Measurements from ENCODE around the gene CHAT.

CHAT gene

DNA sequence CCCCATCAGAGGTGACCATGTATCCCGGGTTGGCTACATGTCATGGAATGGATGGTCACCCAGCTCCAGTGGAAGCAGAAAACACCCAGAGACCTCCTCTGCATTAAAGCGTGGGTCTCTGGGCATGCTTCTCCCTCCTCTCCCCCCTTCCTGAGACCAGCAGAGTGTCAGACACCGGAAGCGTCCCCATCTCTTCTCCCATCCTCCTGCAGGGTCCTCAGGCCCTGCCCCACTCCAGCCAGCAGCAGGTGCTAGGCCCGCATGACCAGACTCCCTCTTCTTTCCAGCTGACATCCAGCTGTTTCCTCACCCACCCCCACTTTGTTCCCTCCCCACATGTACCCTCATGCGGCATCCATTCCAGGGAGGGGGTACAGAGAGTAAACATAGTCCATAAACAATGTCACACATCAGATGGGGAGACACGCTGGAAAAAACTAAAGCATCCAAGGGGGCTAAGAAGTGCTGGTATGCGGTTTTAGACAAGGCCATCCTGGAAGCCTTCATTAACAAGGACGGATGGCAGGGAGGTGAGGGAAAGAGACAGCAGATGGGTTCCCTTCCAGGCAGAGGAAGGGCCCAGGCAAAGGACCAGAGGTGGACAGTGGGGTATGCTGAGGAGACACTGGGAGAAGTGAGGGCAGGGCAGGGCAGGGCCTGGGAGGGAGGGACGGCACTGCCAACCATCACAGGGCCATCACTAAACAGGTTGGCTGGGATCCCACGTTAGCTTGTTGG is 16.2 kb upstream of the CHAT start:
- DNase-seq (ENCODE audit: low spot score): no peak

DNA sequence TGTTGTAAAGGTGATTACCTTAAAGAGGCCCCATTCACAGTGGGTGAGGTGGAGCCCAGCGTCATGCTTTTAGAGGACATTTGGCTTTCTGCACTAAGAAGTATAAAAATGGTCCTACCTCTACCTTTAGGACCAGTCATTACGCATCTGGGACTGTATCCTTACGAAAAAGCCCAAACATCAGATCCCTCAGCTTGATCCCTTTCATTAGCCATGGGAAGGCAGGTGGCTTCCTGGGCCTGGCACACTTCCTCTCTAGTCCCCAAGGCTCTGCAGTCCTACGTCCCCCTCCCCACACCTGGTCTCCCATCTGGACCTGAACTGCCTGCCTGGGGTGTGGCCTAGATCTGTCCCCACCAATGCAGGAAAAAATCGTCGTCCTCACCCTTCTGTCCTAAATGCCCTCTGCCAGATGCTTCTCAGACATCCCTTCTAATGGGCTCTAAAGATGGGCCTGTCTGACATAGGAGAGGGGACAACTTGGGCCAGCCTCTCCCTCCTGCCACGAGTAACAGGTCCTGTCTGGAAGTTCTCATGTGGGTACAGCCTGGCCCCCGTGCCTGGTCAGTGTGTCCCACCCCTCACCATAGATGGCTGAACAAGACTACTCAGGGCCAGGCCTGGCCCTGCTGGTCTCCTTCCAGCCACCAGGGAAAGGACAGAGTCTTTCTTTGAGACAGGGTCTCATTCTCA is 15.5 kb upstream of the CHAT start:
- DNase-seq (ENCODE audit: low spot score): no peak

DNA sequence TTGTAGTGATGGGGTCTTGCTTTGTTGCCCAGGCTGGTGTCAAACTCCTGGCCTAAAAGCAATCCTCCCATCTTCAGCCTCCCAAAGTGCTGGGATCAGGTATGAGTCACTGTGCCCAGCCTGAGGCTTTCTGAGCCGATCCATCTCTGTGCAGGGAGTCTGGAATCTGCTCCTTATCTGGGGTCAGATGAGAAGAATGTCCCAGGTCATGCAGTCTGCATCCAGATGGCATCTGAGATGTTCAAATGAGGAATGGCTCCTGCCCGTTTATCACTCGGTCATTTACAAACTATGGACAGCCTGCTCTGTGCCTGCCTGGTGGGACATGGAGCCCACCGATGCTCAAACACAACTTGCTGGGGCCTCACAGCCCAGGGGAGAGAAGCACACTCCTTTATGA is 14.9 kb upstream of the CHAT start:
- no peak for DNase-seq (ENCODE audit: low spot score)

DNA sequence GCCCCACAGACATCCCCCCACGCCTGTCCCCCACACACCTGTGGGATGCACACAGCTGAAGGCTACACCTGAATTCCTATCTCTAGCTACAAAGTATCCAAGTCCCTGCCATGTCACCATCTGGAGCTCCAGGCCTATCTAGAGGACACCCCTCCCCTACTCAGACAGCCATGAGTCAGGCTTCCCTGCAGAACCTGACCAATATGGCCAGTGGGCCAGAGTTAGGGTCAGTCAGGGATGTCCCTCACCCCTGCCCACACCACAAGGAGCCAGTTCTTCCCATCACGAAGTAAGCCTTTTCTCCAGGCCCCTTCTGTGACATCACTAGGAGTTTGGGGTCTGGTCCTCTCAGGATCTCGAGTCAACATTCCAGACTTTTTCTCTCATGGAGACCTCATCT is 14.3 kb upstream of the CHAT start:
- no peak for DNase-seq (ENCODE audit: low spot score)

DNA sequence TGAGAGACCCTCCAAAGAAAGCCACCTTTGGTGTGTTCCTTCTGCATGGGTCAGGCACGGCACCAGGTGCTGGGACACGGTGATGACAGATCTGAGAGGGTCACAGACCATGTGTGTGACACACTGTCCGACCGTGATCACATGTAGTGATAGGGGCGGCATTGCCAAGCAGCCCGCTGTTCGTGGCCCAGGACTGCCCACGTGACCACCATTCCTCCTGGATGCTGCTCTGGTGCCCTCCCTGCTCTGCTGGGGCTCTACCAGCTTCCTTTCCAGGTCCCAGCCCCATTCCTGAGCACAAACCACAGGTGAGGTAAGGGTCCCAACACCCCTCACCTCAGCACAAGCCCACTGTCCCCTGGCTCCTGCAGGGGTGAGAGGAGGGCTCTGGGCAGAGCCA is 13.8 kb upstream of the CHAT start:
- DNase-seq (ENCODE audit: low spot score): no peak

DNA sequence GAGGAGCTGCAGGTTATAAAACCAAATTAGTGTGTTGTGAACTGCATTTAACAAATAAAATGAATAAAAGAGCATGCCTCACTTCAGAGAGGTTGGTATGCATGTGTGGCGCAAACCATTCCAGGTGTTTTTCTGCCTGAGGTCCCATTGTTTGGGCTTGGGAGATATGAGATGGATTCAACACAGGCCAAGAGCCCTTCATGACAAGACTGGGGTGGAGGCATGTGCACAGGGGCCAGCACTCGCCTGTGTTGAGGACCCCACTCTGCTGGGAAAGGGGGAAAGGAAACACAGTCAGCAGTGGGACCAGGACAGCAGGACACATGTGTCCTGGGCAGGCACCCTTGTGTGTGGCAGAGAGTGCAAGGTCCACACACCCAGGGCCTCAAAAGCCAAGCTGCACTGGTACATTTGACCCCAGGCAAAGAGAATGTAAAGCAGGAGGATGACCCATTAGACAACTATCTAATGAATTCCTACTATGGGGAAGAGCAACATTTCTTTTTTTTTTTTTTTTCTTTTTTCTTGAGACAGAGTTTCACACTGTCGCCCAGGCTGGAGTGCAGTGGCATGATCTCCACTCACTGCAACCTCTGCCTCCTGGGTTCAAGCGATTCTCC is 12.9 kb upstream of the CHAT start:
- DNase-seq (ENCODE audit: low spot score): no peak

DNA sequence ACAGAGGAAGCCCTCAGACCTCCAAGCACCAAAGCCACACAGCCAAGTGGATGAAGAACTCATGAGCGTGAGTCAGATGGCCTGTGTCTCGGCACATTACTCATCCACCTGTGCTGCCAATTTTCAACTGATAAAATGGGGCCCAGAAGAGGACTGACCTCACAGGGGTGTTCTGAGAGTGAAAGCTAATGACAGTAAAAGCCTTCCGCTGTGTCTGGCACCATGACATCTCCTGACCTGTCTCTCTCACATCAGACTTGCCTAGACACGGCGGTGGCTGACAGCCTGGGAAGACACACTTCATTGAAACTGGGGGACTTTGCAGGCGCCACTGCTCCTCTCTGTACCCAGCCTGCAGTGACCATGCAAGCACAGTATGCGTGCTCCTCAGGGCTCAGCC is 12.0 kb upstream of the CHAT start:
- DNase-seq (ENCODE audit: low spot score): no peak

DNA sequence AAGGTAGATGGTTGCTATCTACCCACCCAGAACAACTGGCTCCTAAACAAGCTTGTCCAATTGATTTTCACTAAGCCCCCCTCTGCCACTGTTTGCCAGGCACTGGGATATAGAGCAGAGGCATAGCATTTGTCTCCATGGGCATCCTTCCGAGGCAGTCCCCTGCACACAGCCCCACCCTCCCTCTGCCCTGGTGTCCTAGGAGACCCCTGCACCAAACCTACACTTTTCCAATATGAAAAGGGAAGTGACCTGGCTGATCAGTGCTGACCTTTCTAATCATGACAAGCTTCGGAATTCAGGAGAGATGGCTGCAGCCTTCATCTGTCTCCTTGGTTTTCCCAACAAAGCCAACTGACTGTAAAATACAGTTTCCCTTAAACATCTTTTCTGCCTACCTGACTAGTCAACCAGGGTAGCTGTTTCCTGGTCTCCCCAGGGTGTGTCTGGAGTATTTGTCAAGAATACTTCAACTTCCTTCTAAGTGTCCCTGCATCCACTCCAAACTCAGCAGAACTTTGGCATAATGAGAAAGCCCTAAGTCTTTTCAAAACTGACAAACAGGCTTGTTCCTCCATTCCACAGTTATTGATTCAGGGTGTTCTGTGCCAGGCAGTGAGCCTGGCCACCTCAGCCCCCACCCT is 11.3 kb upstream of the CHAT start:
- DNase-seq (ENCODE audit: low spot score): no peak

DNA sequence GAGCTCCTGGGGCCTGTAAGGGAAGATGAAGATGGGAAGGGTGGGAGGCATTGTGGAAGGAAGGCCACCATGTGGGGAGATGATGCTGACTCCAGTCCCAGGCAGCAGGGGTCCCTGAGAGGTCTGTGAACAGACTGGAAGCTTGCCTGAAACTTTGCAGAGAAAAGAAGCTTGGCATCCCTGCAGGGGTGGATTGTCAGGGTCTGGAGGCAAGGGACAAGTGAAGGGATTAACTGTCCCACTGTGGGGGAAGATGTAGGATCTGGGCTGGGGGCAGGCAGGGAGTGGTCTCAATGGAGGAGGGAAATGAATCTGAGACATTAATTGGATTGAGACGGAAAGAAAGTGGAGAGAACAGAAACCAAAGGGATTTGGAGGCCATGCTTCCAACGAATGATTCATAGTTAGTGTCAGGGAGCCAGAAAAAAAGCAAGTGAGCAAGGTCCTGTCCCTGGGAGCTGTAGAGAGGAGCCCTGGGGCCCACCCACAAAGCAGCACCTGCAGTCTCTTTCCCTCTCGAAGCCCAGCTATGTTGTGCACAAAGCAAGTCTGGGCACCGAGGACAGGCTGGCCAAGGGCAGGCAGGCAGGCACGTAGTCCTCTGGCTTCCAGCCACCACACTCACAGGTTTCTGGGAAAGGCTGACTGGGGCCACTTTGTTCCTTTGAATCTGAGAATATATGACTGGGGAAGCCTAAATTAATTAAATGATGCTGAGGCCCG is 8.5 kb upstream of the CHAT start:
- no peak for DNase-seq (ENCODE audit: low spot score)

DNA sequence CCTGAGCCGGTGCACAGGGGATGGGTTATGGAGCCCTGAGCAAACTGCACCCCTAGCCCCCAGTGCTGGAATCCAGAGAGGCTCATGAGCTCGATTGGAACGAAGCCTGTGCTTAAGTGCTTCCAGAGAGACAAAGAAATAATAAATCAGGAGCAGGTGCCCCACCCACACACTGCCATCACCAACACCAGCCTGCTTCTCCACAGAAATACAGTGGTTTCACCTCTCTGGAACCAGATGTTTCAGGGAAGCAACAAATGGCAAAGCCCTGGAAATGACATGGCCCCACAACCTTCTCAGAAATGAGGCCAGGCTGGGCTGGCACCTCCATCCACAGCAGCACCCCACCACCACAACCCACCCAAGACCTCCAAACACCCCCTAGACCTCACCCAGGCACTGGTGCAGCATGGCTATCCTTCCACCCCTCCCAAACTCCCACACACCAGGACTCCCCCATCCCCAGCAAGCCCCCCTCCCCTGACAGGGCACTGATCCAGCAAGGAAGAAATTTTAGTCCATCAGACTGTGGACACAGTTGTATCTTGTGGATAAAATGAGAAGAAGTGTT is 7.8 kb upstream of the CHAT start:
- no peak for DNase-seq (ENCODE audit: low spot score)

DNA sequence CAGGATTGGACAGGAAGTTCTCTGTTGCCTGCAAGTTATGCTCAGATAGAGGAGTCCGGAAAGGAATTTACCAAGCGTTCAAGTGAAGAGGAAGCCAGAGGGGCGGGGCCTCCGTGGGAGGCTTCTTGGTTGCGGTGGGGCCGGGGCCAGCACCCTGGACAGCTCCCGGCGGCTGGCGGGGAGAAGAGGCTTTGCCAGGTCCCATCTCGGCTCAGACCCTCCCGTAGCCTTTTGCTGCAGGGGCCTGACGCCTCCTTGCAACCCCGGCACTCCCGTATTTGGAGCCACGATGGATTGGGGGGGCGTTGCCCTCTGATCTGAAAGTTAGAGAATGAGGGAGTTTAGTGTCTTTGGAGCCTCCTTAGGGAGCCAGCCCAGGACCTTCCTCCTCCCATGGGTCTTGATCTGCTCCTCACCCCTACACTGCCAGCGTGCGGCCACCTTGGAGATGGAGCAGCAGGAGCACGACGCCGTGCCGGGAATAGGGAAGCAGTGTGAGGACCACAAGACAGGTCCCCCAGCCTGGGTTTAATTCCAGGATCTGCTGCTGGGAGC is 6.8 kb upstream of the CHAT start:
- DNase-seq (ENCODE audit: low spot score): peak; percentile 54

DNA sequence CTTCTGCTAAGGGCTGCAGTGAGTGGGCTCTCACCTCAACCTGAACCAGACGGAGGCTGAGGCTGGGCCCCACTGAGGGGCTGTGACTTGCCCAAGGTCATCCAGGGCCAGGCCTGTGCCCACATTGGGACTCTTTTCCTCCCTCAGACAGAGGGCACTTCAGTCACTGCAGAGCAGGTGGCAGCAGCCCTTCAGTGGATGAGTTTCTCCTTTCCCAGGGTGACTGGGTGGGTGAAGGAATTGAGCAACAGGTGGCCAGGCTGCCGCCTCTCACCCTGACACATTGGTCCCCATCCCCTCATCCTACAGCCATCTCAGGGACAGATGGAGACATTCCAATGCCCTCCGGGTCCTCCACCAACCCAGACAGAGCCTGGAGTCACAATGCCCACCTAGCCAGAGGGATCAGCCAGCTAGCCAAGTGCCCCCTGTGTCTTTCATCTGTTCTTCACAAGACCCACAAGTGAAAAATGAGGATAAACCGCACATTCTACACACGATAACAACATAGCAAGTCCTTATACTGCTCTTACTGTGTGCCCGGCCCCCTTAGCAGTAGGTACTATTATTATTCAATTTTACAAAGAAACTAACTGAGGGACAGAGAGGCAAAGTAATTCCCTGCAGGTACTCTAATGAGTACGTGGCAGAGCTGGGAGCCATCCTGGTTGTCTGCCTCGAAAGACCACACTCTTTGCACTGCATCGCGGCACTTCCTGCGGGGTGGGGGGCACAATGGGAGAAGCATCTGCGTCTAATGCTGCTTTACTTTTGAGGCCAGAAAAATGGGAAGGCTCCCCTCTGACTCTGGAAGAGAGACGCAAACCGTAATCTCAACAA is 5.5 kb upstream of the CHAT start:
- DNase-seq (ENCODE audit: low spot score): no peak

DNA sequence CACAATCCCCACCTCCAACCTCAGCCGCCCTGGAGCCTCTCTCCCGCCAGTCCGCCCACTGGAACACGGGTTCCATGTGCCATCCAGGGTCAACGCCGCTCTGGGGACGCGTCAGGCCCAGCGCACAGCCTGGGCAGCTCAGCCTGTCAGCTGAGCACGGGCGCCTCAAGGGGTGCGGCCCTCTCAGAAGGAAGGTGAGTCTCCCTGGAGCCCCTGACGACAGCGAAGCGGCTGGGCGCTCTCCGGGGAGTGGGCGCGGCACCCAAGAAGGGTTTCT is 4.9 kb upstream of the CHAT start:
- no peak for DNase-seq (ENCODE audit: low spot score)

DNA sequence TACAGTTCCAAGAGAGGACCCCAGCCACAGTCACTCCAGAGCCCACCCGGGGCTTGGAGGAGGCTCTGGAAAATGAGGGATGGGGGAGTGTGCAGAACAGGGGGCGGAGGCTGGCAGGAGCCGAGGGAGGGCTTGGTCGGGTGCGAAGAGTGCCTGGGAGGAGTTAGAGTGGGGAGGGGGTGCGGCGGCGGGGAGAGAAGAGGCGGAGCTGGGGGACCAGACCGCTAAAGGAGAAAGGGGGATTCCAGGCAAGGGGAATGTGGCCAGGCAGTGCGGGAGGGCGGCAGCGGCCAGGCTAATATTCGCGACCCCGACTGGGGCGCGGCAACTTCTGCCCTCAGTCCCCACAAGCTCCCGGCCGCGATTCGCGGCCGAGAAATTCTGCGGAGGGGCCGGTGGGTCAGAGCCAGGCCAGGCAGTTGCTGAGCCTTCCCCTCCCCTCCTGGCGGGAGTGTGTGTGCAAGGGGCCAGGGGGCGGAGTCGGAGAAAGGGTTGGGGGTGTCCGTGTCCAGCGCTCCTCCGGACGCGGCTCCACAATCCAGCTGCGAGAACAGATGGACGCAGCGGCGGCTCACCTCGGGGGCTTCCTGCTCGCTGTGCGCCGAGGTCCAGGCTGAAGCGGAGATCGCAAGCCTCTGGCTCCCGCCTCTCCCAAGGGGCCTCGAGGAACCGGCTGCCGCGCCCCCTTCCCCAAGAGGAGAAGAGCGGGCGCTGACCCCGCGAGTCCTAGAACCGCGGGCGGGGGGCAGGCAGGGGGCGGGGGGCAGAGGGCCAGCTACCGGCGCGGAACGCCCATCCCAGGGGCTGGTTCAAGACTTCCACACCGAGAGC is 4.3 kb upstream of the CHAT start:
- DNase-seq (ENCODE audit: low spot score): no peak

DNA sequence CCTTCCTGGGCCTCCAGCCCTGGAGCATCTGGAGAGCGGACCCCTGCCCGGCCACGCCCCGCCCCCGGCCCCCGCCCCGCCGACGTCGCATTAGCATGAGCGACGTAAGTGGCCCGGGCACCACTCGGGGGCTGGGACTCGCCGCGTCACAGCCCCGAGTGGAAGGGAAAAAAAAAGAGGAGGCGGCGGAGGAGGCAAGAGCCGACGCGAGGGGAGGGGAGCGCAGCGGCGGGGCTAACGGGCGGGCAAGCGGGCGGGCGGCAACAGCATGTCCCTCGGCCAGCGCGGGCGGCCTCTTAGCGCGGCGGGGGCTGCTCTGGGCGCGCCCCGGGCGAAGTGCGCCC is 3.8 kb upstream of the CHAT start, which contains the start of gene SLC18A3:
Gene SLC18A3, plus strand, starts transcription at position 197 of the 344 bp plus-strand sequence. CDS start 431 bp downstream, outside the sequence.
- DNase-seq (ENCODE audit: low spot score): no peak

DNA sequence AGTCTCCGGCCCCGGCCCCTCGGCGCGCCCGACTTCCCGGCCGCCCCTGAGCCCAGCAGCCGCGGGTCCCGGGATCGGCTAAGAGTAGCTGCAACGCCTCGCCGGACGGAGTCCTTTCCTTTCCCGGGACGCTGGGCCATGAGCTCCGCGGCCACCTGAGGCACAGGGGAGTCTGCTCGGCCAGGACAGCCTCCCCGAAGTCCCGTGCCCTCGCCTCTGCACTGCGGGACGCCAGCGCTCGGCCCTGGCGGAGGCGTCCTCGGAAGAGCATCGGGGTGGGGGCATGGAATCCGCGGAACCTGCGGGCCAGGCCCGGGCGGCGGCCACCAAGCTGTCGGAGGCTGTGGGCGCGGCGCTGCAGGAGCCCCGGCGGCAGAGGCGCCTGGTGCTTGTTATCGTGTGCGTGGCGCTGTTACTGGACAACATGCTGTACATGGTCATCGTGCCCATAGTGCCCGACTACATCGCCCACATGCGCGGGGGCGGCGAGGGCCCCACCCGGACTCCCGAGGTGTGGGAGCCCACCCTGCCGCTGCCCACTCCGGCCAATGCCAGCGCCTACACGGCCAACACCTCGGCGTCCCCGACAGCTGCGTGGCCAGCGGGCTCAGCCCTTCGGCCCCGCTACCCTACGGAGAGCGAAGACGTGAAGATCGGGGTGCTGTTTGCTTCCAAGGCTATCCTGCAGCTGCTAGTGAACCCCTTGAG is 3.2 kb upstream of the CHAT start:
- no peak for DNase-seq (ENCODE audit: low spot score)

DNA sequence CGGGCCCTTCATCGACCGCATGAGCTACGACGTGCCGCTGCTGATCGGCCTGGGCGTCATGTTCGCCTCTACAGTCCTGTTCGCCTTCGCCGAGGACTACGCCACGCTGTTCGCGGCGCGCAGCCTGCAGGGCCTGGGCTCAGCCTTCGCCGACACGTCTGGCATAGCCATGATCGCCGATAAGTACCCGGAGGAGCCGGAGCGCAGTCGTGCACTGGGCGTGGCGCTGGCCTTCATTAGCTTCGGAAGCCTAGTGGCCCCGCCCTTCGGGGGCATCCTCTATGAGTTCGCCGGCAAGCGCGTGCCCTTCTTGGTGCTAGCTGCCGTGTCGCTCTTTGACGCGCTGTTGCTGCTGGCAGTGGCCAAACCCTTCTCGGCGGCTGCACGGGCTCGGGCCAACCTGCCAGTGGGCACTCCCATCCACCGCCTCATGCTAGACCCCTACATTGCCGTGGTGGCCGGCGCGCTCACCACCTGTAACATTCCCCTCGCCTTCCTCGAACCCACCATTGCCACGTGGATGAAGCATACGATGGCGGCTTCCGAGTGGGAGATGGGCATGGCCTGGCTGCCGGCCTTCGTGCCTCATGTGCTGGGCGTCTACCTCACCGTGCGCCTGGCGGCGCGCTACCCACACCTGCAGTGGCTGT is 2.5 kb upstream of the CHAT start:
- DNase-seq (ENCODE audit: low spot score): no peak

DNA sequence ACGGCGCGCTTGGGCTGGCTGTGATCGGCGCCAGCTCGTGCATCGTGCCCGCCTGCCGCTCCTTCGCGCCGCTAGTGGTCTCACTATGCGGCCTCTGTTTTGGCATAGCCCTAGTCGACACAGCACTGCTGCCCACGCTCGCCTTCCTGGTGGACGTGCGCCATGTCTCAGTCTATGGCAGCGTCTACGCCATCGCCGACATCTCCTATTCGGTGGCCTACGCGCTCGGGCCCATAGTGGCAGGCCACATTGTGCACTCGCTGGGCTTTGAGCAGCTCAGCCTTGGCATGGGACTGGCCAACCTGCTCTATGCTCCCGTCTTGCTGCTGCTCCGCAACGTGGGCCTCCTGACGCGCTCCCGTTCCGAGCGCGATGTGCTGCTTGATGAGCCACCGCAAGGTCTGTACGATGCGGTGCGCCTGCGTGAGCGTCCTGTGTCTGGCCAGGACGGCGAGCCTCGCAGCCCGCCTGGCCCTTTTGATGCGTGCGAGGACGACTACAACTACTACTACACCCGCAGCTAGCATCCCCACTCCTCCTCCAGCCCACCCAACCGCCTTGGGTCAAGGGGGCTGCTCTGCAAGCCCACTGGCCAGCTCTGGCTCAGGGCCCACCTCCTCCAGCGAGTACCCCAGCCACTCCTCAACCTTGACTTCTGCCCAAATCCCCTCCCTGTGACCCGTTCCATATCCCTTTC is 1.9 kb upstream of the CHAT start:
- no peak for DNase-seq (ENCODE audit: low spot score)

All from COLO829 (cell line).